Measurements from ENCODE around the gene CFTR. TPM values are rescaled to one million over a fixed set of nuclear protein-coding genes. Genes with fewer than 3 reads are reported as not detected.
"Not testable (repeated sequence)": the region's sequence is repeated elsewhere in the genome, so short reads cannot be mapped to it uniquely, and the experiment has no call there.

Gene CFTR
- total RNA-seq, 1 donor from 2014 or later = 11.0 TPM

DNA sequence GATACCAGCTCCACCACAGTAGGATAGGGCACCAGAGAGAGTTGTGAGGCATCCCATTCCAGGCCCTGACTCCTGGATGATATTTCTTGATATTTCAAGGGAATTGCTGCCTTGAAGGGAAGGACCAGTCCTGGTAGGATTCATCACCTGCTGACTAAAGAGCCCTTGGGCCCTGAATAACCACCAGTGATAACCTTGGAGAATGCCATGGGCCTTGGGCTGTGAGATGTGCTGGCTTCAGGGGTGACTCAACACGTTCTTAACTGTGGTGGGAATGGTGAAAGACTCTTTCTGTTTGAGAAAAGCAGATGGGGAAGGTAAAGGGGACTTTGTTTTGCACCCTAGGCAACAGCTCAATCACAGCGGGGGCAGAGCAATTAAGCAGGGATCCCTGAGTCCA, 31.2 kb upstream of the CFTR start:
- no peaks in the 10 kb centered on the region for H3K4me1 Mint-ChIP-seq (ENCODE audit: unreplicated experiment)
- DNase-seq (ENCODE audit: extremely low spot score, unreplicated experiment) = no peak
- H3K36me3 Mint-ChIP-seq = no peaks in the 10 kb centered on the region
- no peak overlapping the region for H3K4me3 Mint-ChIP-seq
- peaks cover 3% of the 10 kb centered on the region for H3K27me3 Mint-ChIP-seq
- H3K27ac Mint-ChIP-seq = no peak overlapping the region
- H3K9me3 Mint-ChIP-seq = no peaks in the 10 kb centered on the region
- TF ChIP-seq, protein P1, sequence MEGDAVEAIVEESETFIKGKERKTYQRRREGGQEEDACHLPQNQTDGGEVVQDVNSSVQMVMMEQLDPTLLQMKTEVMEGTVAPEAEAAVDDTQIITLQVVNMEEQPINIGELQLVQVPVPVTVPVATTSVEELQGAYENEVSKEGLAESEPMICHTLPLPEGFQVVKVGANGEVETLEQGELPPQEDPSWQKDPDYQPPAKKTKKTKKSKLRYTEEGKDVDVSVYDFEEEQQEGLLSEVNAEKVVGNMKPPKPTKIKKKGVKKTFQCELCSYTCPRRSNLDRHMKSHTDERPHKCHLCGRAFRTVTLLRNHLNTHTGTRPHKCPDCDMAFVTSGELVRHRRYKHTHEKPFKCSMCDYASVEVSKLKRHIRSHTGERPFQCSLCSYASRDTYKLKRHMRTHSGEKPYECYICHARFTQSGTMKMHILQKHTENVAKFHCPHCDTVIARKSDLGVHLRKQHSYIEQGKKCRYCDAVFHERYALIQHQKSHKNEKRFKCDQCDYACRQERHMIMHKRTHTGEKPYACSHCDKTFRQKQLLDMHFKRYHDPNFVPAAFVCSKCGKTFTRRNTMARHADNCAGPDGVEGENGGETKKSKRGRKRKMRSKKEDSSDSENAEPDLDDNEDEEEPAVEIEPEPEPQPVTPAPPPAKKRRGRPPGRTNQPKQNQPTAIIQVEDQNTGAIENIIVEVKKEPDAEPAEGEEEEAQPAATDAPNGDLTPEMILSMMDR (conservative IDR thresholded peaks at IDR 0.05) = no peak

DNA sequence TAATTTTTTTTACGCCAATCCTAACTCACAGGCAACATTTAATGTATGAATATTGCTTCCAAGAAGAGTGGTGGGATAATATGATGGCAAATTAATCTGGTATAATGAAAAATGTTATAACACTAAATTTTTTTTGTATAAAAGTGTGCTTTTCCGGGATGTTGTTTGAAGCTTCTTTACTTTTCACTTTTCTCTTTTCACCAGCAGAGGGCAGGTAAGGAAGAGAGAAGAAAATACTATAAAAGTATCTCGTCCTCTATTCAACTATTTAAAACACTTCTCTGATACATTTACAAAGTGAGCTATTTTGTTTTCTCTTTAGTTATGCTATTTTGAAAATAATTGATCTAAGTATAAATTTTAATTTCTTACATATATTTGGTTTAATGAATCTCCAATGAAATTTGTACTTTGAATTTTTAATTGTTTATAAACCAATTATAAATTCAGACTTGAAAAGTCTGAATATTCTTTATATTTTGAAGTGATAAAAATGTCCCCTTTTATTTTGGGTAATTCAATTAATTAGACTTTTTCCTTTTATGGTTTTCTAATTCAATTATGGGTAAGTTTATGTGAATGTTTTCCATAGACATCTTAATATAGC, 20.7 kb upstream of the CFTR start:
- DNase-seq (ENCODE audit: extremely low spot score, unreplicated experiment) = no peak
- Mint-ChIP-seq H3K27me3 (no peaks in the 10 kb centered on the region), H3K27ac (no peak overlapping the region), H3K4me1 (ENCODE audit: unreplicated experiment) (no peaks in the 10 kb centered on the region), H3K36me3 (no peaks in the 10 kb centered on the region), H3K4me3 (no peak overlapping the region), H3K9me3 (no peaks in the 10 kb centered on the region)
- TF ChIP-seq, protein P1 (conservative IDR thresholded peaks at IDR 0.05) = peak; percentile 91

DNA sequence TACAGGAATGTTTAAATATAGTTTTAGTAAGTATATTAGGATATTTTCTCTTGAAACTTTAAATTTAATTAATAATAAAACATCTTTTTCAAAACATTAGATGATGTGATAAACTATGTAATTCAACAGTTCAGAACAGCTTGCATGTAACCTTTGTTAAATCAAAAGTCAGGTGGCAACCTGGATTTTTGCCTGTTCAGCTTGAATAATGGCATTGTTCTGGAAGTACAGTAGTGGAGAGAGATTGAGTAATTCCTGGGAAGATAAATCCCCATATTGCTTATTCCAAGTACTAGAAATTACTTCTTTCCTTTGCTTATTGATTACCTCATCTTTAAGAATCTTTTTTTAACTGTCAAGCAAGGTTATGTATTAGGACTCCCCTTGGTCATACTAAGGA, 20.1 kb upstream of the CFTR start:
- Mint-ChIP-seq H3K27ac (no peak overlapping the region), H3K4me1 (ENCODE audit: unreplicated experiment) (no peaks in the 10 kb centered on the region), H3K4me3 (no peak overlapping the region), H3K36me3 (no peaks in the 10 kb centered on the region), H3K27me3 (no peaks in the 10 kb centered on the region), H3K9me3 (no peaks in the 10 kb centered on the region)
- no peak for DNase-seq (ENCODE audit: extremely low spot score, unreplicated experiment)
- TF ChIP-seq, protein P1 (conservative IDR thresholded peaks at IDR 0.05) = no peak

DNA sequence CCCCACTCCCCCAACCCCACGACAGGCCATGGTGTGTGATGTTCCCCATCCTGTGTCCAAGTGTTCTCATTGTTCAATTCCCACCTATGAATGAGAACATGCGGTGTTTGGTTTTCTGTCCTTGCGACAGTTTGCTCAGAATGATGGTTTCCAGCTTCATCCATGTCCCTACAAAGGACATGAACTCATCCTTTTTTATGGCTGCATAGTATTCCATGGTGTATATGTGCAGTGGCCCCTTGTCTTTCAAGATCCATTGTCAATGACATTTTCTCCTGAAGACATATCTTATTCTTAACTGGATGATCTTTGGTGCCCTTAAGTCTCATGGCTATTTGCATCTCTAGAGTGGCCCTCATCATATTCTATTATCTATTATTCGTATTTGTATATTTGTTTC, 19.0 kb upstream of the CFTR start:
- H3K27ac Mint-ChIP-seq; H3K4me3 Mint-ChIP-seq; H3K36me3 Mint-ChIP-seq; H3K9me3 Mint-ChIP-seq; H3K4me1 Mint-ChIP-seq (ENCODE audit: unreplicated experiment); DNase-seq (ENCODE audit: extremely low spot score, unreplicated experiment); H3K27me3 Mint-ChIP-seq: not testable (repeated sequence)

DNA sequence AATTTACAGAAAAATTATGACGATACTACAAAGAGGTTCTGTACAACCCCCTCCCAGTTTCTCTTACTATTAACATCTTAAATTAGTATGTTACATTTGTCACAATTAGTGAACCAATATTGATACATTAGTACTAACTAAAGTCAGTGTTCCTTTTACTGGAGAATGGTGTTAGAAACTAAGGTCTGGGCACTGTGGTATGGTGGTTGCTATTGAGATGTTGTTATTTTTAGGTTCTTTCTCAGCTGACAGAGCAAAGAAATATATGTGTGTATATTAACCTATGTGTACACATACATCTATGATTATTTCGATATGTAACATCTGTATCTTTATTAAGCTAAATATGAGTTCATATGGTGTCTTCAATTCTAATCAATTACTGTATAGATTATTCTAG, 11.7 kb upstream of the CFTR start:
- no peak for DNase-seq (ENCODE audit: extremely low spot score, unreplicated experiment)
- Mint-ChIP-seq H3K27ac (no peak overlapping the region), H3K4me3 (no peak overlapping the region), H3K36me3 (no peaks in the 10 kb centered on the region), H3K4me1 (ENCODE audit: unreplicated experiment) (no peaks in the 10 kb centered on the region), H3K27me3 (peaks cover 6% of the 10 kb centered on the region), H3K9me3 (no peaks in the 10 kb centered on the region)
- TF ChIP-seq, protein P1 (conservative IDR thresholded peaks at IDR 0.05) = no peak

DNA sequence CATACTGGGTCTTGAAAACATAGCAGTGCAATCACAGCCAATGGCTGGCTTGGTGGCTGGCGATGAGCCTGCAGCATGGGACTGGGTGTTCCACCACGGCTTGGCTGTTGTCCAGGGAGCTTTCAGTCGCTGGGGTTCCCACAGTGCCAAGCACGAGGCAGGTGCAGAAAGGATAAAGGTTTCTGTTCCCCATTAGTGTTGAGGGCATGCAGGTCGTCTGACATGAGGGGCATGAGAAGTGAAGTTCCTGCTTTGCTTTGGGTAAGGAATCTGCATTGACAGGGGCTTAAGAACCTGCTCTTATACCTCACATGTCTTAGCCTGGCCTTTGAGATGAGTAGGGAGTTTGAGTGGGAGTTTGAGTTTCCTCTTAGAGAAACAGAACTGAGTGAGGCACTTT, 9.0 kb upstream of the CFTR start:
- no peaks in the 10 kb centered on the region for H3K4me1 Mint-ChIP-seq (ENCODE audit: unreplicated experiment)

More for the DNA sequence above, 9.0 kb upstream of the CFTR start:
- no peak overlapping the region for H3K4me3 Mint-ChIP-seq
- TF ChIP-seq, protein P1 (conservative IDR thresholded peaks at IDR 0.05) = no peak
- H3K27ac Mint-ChIP-seq = no peak overlapping the region
- no peaks in the 10 kb centered on the region for H3K9me3 Mint-ChIP-seq
- no peak for DNase-seq (ENCODE audit: extremely low spot score, unreplicated experiment)
- no peaks in the 10 kb centered on the region for H3K36me3 Mint-ChIP-seq
- peaks cover 6% of the 10 kb centered on the region for H3K27me3 Mint-ChIP-seq
